Stimulated activated naive CD4-positive, alpha-beta T cell treated with Interleukin-2 at 50 U/mL for 16 hours (primary cell): Measurements from ENCODE around the gene CTR9.

Experiments used
- DNase-seq: peaks from one replicate; lab custom pipeline; 2025; lab: John Stamatoyannopoulos, UW

Gene CTR9

DNA sequence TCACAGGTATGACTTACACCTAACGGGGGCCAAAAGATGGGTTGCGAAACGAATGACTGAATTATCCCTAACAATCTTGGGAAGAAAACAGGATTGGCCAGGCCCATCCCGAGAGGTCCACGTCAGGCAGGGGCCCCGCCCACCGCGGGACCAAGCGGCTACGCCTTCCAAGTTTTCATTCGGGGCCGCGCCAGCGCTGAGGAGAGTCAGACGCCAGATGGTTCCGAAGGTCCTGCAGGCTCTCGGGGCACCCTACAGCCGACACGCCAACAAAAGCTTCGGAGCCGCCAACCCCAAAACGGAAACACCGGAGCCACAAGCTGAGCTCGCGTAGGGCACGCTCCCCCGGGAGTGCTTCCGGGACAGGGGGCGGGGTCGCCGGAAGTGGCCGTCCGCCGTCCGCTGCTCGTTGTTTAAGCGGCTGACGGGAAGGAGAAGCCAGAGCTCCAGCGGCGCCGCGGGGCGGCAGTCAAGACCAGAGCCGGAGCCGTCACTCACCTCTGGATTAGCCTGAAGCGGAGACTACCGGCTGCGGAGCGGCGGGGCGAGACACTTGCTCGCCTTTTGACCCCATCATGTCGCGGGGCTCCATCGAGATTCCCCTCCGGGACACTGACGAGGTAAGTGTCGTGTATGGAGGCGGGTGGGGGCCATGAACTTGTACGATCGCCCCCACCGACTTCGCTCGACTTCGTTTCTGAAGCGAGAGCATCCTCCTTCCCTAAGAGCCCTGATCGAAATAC is at the start of gene CTR9:
Gene CTR9 (plus strand): TSS at position 409 of the 743 bp plus-strand sequence. CDS start 167 bp downstream, at position 576.
- peak; percentile 90 for DNase-seq

DNA sequence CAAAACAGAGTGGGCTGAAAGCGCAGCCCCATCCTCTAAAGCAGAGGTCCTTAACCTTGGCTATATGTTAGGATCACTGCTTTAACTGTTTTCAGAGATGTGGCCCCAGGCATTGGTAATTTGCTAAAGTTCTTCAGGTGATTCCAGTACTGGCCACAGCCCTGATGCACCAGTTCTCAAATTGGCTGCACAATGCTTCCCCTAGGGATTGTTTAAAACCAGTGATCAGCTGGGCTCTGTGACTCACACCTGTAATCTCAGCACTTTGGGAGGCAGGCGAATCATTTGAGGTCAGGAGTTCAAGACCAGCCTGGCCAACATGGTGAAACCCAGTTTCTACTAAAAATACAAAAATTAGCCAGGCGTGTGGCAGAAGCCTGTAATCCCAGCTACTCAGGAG is 49.1 kb upstream of the CTR9 start:
- no peak for DNase-seq

DNA sequence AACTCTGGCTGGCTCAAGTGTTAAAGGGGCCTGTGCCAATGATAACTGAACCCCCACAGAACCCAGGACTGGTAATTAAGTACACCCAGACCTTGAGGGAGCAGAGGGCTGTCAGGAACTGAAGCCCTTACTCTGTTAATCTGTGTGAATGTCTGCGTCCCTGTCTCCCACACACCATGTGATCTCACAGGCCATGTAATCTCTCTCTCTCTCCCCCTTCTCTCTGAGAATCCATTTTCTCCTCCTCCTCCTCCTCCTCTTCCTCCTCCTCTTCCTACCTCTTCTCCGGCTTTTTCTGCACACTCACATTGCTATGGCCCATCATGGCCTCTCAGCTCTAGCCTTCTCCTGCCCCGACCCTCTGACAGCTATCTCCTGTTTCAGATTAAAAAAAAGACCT is 42.9 kb upstream of the CTR9 start:
- DNase-seq, result no peak

DNA sequence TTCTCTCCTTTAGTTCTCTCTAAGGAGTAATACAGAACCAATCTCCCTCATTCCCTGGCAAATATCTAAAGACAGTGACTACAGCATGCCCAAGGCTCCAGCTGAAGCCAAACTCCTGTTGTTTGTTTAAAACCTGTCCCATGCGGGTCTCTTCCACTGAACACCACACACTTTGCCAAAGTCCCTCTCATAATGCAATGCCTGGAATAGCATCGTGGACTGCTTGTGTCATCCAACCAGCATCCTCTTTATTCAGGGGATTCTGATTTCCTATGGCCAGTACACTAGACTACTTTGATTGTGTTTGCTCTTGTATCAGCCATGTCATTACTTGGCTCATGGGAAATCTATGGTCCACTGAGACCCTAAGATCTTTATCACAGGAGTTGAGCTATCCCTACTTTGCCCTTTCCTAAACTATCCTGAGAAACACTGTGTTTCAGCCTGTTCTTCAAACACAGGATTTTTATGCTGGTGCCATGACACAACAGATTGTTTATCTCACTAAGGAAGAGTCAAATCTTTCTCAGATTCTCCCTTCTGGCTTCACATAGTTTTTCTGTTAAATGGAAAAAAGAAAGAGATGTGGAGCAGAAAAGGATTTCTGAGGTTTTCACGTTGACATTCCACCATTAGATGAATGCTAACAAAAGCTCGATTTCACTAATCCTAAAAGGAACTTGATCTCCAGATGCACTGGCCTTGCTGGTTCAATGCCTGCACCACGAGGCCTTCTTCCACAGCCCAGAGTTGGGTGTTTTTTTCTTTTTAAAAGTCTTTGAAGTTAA is 41.6 kb upstream of the CTR9 start:
- no peak for DNase-seq

DNA sequence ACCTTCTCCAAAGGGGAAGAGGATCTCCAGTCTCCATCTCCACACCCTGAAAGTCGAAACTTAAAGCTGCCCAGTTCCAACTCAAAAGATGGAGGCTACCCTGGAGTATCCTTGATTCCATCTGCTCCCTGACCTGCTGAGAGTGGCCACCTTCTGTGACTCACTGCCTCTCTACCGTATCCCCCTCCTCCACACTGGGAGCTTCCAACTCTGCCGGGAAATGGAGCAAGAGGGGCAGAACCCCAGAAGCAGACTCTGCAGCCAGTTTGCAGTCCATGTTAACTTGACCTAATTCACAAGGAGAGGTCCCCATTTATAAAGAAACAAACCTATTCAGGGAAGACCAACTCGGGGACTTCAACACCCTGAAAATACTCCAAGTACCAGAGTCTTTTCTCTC is 35.5 kb upstream of the CTR9 start:
- DNase-seq, result no peak

DNA sequence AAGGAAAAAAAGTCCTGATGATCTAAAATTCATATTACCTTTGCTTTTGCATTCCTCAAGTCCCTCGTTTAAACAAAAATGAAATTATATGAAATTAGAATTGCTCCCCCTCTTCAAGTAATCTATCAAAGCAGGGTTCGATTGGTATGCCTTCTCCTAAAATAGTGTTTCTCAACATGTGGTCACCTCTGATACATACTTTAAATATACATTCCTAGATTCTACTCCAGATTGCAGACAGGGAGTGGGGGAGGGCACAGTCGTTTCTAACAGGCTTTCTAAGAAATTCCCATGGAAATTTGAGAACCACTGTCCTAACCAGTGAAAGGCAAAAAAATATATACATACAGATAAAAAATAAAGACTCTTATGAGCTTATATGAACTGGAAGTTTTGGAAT is 34.9 kb upstream of the CTR9 start:
- no peak for DNase-seq

DNA sequence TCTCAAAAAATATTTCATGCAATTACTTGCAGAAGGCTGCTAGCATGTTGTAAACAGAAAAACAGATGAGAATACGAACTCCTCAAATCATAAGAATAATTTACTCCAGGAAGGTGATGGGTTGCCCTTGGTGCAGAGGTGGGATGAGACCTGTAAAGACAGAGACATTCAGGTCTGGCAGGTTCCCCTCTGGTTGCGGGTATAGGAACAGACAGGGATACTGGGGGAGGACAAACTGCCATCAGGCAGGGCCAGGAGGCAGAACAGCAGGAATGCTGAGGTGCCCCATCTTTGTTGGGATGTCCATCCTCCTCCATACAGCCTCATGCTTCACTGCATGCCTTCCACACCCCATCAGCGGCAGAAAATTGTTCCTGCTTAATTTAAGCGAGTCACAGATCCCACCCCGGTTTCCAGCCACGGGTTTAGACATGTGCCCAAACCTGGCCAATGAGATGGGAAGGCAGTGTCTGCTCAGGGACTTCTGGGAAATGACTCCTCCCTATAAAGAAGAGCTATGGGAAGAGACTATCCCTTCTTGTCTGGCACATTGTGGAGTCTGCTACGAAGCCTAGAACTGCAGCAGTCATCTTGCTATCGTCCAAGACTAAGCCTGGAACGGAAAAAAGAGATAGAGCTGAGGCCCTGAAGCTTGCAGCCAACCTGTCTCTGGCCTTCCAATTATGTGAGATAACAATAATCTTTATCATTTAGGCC is 34.3 kb upstream of the CTR9 start:
- no peak for DNase-seq

DNA sequence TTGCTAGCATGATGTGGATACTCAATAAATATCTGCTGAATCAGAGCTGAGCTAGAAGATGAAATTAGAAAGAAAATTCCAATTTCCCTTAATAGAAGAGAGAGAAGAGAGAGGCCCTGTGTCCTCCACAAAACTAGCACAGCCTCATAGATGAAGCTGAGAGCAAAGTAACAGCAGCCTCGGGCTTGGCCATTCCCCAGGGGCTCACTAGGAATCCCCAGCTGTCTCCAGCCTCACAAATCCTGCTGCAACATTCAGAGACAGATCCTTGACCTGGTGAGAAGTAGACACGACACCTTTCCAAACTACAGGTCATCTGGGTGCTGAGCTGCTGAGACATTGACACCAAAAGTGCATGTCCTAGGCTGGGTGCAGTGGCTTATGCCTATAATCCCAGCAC is 31.4 kb upstream of the CTR9 start:
- no peak for DNase-seq

DNA sequence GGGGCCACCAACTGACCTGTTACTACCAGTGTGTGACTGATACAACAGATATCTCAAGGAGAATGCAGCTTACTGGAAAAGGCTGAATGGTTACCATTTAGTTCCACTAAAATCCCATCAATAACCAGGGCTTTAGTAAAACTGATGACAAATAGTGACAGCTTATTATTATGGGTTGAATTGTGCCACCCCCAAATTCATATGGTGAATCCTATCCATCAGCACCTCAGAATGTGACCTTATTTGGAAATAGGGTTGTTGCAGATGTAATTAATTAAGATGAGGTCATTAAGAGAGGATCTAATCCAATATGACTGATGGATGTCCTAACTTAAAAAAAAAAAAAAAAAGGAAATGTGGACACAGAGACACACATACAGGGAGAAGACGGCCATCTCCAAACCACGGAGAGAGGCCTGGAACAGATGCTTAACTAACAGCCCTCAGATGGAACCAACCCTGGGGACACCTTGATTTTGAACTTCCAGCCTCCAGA is 30.1 kb upstream of the CTR9 start:
- no peak for DNase-seq

DNA sequence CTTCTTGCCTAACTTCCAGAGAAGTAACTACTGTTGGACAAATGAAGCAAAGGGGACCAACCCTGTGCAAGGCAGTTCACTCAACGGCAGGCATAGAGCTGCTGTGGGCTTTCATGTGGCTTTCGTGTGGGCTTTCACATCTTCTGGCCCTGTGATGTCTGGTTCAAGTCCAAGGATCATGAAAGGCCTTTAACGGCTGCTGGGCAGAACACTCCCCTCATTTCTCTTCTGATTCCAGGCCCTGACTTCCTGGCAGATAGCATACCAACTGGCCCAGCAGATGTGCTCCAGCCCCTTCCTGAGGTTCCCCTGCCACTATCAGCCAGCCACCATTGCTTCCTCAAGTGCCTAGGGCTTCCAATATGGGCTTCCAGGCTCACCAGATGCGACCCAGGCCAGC is 28.7 kb upstream of the CTR9 start:
- DNase-seq, result no peak

DNA sequence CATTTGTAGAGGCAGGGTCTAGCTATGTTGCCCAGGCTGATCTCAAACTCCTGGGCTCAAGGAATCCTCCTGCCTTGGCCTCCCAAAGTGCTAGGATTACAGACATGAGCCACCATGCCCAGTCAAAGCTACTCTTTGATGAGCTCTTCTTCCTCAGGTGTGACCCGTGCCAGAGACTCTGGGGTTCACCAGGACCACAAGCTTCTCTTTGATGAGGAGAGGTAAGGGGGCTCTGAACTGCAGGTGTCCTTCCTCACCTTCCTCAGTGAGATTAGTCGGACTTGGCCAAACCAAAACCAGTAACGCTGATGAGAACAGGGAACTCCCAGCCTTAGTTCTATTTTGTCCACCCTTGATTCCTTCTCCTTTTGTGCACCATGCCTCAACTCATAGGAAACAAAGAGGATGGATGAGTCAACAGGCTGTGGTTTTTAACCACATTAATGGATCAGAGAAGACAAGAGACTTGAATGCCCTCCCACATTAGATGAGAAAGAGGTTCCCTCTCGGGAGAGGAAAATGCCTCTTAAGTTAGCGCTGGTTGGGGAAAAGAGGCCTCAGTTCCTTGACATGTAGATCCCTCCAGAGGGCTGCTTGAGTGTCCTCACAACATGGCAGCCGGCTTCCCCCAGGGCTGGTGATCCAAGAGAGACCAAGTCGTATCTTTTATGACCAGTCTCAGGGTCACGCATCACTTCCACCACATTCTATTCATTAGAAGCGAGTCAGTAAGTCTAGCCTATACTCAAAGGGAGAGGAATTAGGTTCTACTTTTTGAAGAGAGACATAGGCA is 25.7 kb upstream of the CTR9 start:
- DNase-seq, result no peak

DNA sequence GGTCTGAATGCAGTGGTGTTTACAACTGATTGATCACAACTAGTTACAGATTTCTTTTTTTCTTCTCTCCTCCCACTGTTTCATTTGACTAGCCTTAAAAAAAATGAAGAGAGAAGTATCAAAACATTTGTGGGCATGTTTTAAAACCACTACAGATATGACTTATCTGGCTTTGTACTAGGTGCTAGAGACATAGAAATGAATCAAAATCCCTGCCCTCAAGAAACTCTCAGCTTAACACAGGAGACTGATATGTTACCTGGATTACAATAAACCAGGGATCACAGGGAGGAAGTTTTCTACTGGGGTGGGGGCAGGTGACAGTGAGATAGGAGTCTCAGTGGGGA is 25.2 kb upstream of the CTR9 start:
- no peak for DNase-seq

DNA sequence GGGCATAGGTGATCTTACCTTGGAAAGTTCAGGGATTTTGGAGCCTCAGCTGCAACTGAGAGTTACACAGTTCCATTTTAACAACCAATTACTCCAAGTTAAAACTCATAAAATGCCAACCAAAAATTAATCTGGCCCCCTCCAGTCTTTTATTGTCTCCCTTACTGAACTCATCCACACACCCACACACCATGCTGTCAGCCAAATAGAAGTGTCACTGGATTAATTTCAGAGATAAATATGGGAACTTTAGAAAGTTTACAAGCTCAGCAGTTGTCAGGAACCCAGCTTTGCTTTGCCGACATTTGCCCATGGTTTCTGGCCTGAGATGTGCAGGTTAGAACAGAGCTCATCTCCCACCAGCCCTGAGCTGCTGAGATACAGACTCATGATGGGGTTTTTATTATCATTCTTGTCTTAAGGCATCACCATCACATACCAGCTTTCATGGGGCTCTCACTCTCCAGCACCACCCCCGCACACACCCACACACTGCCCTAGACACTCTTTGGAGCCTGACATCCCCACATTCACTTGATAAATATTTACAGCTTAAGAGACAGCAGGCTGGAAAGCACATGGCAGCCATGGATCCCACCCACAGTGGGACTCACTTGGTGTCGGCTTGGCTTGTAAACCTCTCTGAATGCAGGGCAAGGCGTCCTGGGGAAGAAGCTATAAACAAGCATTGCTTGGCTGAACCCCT is 23.7 kb upstream of the CTR9 start:
- no peak for DNase-seq

DNA sequence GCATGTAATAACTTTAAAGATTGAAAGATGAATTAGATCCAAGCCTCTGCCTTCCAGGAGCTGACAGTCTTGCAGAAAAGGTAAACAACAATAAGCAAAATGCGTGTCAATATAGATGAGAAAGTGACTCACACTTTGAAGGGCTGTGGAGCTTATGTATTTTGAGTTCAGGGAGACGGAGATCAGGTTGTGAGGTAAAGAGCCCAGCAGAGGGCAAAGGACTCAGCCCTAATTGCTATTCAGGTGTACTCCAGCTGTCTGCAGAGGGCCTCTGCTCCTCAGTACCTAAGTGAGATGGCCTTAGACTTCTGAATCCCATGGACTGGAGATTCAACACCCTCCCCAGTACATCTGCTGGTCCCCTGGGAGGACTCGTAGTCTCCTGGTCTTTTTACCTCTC is 22.9 kb upstream of the CTR9 start:
- DNase-seq, result no peak

DNA sequence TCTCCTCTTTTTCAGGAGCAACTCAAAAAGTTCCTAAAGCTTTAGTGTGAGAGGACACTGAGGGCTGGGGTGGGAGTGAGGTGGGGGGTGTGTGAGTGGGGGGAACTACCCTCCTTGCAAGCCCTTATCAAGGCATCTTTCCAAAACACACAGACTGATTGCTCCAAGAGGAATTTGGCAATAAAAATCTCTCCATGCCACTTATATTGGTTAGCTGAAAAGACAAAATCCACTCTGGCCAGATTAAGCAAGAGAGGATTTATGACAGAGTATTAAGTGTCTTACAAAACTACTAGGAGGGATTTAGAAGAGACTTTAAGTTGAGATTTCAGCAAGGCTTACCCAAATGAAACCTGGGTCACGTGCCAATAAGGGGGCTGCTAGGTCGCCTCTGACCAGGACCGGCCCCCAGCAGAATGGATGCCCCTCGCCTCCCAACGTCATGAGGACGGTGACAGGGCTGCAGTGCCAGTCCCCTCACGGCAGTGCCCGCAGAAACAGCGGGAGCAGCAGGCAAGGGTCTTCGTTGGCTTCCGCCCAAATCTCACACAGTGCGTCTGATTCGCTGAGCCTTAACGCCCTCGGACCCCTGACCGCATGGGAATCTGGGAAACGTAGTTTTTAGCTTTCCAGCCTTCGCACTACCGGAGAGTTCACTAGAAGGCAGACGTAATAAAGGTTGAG is 22.1 kb upstream of the CTR9 start:
- DNase-seq, result no peak

DNA sequence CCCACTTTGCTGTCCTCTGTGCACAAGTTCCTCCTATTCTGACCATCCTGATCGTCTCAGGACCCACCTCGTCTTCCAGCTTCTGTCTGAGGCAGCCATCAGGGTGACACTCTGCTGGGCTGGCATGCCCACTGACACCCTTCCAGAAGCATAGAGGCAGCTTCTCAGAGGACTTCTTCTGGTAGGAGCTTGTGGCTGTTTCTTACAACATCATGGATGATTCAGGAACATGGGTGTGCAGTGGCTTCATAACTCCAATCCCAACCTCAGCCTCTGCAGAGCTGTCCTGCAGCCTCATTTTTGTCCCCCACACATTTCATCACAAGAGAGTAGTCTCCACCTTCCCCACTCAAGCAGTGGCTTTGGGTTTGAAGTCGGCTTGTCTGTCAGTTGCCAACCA is 20.9 kb upstream of the CTR9 start:
- no peak for DNase-seq

DNA sequence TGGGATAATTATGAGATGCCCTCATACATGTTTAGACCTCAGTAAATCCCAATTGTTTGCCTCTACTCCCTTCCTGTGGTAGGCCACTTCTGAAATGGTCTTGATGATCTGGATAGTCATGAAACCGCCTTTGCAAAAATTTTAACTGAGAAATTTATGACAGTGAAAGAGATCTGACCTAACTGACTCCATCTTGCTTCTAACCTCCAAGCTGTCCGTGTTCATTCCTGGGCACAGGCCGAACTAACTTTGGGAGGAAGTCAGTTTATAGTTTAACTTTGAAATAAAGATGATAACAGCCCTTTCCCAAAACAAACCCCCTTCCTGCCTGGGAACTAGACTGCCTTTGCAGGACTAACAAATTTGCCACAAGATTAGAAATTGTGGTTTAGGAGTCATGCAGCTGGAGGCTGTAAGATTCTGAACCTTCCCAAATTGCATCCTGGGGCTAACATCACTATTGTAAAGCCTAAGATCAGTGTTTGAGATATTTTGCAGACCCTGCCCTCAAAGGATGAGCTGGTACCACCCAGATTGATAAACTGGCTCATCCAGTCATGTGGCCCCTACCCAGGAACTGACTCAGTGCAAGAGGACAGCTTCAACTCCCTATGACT is 19.9 kb upstream of the CTR9 start:
- DNase-seq, result no peak

DNA sequence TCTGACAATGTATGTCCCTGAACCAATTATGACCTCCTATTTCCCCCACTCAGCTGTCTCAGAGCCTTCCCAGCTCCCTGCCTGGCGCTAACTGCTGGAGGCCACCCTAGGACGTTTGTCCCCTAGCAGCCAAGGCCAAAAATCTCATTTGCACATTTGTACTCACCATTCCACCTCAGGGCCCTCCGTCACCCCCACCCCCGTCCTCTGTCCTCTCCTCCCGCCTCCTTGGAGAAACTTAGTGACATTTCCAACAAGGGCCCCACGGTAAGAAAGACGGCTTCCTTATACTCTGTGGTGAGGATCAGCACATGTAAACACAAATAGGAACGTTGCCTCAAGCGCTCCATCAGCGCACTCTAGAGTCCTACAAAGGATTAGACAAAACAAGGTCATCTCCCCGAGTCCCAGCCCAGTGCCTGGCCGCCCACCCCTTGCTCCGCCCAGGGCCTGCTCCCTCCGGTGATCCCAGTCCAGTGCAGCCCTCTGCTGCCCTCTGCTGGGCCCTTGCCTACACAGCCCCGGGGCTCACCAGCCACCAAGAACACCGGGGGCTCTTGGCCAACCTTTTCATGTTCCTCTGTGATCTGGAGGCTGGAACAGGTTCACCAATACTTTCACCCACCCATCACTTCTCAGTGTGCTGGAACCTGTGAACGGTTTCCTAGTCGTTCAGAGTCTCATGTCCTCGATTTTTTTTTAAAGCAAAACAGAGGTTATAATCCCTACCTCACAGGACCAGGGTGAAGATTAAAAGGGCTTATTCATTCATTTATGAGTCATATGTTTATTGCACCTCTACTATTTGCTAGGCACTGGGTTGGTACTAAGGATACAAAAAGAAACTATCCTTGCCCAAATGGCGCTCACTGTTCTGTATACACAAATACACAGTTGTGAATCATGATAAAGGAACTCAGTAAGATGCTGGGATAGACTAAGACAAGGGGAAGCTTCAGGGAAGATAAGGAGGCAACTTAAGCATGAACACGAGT is 15.3 kb upstream of the CTR9 start:
- peak; percentile 84 for DNase-seq
